Erythroblast (primary cell): ENCODE results near the gene DOCK4.

ENCODE experiments used
- GATA1 ChIP-seq: IDR thresholded peaks from 2 replicates; pipeline ENCODE4 v1.6.1; 2011; ENCODE audit warnings: low read depth, mild to moderate bottlenecking, control low read depth, low read length, moderate library complexity
- POLR2A ChIP-seq: IDR thresholded peaks from 2 replicates; pipeline ENCODE4 v1.6.1; 2011; ENCODE audit warnings: mild to moderate bottlenecking, low read length

GRCh38 chr7:112224186-112224585 lies 18.0 kb upstream of the DOCK4 start:
- TF ChIP-seq POLR2A: no peak
- no peak for TF ChIP-seq GATA1
